NCI-H2107 treated with DMSO at 0.1 percent for 48 hours (cell line): ENCODE data around the gene DNAH6.
"Not testable (repeated sequence)": the region's sequence is repeated elsewhere in the genome, so short reads cannot be mapped to it uniquely, and the experiment has no call there.

Experiments used
- DNase-seq: peaks from one replicate; lab custom pipeline; 2025; ENCODE audit not compliant: unreplicated experiment; lab: John Stamatoyannopoulos, UW

DNAH6 gene

DNA sequence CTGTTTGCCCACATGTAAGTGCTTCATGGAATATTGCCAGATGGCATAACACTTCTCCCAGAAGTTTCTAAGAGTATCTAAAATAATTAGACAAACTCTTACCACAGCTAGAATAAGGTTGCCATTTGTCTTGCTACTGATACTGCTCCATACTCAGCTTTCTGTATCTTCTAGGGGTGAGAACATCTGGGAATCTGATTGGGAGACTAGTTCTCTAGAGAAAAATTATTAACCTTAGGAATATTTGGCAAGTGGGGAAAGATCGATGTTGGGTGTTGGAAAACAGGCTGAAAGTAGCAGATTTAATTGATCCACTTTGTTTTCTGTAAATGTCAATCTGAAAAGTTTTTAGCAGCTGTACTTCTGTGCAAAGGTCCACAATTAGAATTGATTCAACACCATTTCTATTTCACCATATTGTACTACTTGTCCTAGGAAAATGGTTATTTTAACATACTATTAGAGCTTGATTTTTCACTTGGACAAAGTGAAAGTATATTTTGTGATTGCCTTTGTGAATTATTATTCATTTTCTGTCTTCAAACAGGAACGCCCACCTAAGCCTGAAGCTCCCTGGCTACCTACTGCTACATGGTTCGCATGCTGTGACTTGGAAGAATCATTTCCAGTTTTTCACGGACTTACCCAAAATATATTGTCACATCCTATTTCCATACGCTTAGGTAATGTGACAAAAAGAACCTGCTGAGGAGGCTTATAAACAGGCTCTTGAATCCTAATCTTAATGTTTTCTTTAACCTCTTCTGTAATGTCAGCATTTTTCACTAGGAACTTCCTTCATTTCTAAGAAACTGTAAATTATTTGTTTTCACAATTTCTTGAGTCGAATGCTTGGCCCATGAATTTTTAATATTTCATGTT, 216.8 kb downstream of the DNAH6 start:
- no peak for DNase-seq

DNA sequence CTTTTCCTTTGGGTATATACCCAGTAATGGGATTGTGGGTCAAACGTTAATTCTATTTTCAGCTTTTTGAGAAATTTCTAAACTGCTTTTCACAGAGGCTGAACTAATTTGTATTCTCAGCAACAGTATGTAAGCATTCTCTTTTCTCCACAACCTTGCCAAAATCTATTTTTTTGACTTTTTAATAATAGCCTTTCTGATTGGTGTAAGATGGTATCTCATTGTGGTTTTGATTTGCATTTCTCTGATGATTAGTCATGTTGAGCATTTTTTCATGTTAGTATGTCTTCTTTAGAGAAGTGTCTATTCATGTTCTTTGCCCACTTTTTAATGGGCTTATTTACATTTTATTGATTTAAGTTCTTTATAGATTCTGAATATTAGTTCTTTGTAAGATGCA, 219.1 kb downstream of the DNAH6 start:
- DNase-seq, result no peak

DNA sequence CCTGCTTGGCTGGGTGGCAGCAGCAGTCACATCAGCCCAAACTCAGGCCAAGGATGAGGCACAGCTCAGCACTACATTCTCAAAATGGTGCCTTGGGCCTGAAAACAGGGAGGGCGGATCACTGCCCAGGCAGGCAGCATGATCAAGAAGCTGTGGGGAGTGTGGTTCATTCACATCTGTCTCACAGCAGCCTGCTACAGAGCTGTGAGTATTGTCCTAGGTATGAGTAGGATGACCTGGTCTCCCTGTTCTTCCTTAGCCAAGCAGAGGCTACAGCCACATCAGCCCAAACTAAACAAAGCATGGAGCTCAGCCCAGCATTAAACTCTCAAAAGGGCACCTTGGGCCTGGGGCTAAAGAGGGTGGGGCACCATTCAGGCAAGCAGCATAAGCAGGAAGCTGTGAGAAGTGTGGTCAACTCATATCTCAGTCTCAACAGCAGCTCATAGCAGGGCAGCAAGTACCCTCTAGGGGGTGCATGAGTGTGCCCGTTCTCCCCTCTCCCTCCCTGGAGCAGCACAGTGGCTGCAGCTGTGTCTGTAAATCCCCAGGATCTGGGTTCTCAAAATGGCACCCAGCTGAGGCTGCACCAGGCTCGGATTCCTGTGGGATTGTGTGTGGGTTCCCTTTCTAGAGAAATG, 225.0 kb downstream of the DNAH6 start:
- no peak for DNase-seq

DNA sequence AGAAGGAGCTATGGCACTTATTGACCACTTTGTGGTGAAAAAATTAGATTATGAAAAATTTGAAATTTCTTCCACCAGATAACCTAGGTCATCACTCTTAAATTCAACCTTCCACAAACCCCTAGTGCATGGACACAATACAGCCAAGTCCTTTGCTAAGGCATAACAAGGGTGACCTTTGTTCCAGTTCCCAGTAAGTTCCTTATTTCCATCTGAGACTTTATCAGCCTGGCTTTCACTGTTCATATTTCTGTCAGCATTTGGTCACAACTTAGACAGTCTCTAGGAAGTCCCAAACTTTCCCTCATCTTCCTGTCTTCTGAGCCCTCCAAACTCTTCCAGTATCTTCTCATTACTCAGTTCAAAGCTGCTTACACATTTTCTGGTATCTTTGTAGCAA, 232.0 kb downstream of the DNAH6 start:
- no peak for DNase-seq

DNA sequence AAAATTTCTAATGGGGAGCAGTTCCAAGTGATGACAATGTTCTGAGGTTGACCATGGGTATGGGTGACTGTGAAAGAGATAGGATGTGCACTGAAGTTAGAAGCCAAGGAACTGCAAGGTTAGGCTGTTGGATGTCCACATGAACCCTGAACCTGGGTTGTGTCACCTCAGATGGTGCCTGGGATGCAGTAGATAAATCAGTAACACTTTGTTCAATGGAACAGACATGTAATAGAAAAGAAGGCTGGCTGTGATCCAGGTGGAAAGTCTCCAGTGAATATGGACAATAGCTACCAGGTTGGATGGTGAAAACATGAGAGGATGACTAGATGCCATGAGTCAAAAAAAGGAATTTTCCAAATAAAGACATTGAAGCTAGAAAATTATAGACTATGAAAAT, 233.1 kb downstream of the DNAH6 start:
- no peak for DNase-seq

DNA sequence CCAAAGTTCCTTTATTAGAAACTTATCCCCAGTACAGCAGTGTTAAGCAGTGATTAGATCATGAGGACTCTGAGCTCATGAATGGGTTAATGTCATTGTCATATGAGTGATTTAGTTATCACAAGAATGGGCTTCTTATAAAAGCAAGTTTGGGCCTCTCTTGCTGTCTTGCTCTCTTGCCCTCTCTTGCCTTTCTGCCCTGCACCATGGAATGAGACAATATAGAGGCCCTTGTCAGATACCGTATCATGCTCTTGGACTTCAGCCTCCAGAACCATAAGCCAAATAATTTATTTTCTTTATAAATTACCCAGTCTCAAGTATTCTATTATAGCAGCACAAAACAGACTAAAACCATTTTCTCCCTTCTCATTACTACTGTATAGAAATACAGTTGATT, 238.8 kb downstream of the DNAH6 start:
- DNase-seq, result no peak

DNA sequence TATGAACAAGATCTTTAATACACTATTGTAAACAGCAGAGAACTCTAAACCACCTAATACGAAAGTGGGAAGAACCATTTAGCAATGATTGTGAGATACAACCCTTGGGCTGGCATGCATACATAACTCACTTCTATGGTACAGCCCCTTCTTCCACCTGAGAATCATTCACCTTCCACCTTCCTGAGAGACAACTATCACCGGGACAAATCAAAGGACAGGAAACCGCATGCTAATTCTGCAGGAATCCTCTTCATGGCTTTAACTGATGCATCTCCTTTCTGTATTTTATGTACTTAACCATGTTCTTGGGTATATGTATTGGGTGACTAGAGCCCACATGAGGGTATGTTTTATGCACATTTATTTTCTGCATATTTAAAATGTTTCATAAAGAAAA, 241.3 kb downstream of the DNAH6 start:
- DNase-seq, result no peak

DNA sequence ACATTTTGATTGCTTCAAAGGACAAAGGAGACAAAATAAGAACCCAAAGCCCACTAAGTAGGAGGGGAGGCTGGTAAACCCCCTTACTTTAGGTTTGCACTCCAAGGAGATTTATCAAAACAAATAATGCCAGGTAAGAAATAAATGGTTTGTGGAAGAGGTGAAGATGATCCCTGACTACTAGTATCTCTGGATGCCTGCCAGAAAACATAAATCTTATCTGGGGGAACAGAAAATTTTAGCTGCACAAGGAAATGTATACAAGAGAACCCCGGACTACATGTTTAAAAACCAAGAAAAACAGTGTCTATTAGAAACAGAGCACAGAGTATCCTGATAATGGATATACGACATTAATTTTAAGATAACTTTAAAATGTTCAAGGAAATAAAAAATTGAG, 250.5 kb downstream of the DNAH6 start:
- no peak for DNase-seq

DNA sequence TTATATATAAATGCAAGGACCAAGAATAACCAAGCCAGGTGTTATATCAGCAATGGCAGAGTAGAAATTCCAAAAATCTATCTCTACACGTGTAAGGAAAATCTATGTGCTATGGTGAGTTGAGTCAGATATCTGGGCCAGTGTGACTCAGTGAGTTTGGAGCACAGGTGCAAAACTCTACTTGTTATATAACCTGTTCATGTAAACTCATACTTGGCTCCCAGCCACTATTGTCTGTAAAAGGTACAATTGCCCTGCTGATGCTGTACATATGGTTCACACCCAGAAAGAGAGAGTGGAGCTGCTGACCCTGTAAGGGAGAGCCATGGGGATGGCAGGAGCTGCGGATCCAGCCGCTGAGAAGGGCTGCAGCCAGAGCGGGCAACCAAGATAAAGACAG, 252.5 kb downstream of the DNAH6 start:
- DNase-seq, result no peak

DNA sequence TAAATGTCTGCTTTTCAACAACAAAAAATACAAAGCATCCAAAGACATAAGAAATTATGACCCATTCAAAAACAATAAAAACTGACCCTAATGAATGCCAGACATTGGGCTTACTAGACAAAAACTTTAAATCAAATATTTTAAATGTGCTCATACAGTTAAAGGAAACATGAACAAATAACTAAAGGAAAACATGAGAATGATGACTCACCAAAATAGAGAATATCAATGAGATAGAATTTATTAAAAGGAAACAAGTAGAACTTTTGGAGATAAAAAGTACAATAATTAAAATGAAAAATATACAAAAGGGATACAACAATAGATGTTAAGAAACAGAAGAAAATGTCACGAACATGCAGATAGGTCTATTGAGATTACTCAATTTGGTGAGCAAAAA, 254.0 kb downstream of the DNAH6 start:
- no peak for DNase-seq

DNA sequence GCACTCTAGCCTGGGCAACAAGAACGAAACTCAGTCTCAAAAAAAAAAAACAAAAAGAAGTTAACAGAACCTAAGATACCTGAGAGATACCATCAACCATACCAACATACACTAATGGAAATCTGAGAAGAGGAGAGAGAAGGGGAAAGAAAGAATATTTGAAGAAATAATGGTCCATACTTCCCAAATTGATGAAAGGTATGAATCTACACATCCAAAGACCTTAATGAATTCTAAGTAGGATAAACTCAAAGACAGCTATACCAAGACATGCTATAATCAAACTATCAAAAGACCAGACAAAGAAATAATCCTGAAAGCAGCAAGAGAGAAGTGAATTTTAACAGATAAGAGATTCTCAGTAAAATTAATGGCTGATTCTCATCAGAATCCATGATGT, 255.0 kb downstream of the DNAH6 start:
- DNase-seq, result no peak

DNA sequence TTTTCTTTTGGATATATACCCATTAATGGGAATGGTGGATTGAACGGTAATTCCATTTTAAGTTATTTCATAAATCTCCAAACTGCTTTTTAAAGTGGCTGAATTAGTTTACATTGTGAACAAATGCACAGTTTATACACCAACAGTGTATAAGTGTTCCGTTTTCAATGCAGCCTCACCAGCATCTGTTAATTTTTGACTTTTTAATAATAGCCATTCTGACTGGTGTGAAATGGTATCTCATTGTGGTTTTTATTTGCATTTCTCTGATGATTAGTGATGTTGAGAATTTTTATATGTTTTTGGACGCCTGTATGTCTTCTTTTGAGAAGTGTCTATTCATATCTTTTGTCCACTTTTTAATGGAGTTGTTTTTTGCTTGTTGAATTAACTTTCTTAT, 257.3 kb downstream of the DNAH6 start:
- DNase-seq, result not testable (repeated sequence)

DNA sequence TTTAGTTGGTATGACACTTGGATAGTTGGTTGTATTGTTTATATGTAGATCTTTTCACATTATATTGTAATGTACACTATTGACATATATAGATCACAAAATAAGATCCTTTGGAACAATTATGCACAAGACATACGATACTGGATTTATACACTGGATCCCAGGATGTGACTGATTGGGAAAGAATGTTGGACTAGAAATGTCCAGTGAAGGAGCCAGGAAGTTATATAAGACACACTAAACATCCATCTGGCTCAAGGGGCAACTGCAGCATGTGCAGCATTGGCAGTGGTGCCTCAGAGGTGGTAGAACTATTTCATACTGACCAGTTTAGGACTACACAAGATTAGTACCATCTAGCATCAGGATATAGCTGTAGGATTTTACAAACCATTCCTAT, 259.7 kb downstream of the DNAH6 start:
- no peak for DNase-seq

DNA sequence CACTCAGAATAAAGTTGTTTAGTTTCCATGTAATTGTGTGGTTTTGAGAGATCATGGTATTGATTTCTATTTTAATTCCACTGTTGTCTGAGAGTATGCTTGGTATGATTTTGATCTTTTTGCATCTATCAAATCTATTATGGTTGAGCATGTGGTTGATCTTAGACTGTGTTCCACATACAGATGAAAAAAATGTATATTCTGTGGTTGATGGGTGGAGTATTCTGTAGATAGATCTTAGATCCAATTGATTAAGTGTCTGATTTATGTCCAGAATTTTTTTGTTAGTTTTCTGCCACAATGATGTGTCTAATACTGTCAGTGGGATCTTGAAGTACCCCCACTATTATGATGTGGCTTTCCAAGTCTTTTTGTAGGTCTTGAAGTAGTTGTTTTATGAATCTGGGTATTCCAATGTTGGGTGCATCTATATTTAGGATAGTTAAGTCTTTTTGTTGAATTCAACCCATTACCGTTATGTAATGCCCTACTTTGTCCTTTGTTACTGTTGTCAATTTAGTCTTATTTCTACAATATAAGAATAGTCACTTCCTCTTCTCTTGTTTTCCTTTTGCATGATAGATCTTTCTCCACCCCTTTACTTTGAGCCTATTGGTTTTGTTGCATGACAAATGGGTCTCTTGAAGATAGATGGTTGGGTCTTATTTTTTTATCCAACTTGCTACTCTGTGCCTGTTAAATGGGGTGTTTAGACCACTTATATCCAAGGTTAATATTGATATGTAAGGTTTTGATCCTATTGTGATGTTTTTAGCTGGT, 262.8 kb downstream of the DNAH6 start:
- no peak for DNase-seq

DNA sequence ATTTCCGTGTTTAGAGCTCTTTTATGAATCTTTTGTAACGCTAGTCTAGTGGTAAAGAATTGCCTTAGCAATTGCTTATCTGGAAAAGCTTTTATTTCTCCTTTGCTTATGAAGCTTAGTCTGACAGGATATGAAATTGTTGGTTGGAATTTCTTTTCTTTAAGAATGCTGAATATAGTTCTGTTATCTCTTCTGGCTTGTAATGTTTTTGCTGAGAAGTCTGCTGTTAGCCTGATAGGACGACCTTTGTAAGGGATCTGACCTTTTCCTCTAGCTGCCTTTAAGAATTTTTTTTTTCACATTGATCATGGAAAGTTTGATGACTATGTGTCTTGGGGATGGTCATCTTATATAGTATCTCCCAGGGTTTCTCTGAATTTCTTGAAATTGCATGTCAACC, 263.5 kb downstream of the DNAH6 start:
- no peak for DNase-seq

DNA sequence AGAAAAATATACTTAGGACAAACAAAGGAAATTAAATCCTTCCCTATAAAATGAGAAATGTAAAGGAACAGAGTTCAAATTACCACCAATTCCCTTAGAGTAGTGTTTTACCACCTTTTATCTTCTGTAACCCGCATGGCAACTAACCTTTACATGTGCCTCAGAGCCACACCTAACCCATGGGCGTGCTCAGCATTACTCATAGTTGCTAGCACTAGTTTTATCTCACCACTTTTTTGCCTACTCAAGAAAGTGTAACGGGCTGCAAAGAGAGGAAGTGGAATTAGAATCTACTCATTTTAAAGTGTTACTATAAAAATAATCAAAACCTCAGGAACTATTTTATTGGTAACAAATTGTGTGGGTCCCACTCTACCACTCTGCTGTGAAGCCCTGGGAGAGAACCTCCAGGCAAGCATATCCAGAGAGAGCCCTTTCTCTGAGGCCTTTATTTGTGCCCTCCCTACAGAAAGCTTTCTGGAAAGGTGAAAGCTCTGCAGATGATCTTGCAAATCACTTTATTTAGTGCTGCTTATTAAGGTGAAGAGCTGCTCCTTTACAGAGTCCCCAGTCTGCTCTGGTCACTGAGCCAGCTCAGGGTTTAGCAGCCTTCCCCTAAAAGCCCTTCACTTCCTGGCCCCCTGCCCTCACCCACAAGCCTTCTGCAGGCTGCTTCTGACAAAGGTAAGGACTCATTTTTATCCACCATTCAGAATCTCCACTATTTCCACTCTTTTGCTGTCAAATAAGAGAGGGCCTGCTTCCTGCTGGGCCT, 265.8 kb downstream of the DNAH6 start:
- DNase-seq, result no peak

DNA sequence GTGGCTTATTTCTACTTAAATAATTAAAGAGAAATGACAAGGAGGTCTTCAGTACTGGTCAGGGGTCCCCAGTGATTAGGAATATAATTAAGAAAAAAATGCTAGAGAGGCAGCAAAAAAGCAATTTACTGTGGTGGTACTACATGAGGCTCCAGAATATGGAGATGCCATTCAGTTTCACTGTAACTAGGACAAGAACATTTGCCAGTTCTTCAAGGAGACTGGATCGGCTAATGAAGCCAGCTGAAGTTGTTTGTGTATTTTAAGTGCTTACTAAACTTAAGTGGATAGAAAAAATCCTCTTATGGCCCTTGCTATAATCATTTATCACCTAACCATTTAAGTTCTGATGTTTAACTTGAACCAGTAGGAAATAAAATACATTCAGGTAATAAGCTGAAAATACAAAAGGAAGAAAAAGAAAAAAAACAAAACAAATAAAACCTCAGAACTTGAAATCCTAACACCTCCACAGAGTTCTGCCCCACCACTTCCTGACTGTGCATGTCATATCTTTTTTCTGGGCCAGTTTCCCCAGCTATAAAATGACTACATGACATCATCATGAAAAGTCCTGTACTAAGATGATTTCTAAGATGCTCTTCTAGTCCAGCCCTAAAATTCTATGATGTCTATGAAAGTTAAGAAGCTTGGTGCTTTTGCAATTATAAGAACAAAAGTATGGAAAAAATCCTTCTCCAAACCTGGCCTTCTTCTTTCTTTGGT, 266.6 kb downstream of the DNAH6 start:
- no peak for DNase-seq

DNA sequence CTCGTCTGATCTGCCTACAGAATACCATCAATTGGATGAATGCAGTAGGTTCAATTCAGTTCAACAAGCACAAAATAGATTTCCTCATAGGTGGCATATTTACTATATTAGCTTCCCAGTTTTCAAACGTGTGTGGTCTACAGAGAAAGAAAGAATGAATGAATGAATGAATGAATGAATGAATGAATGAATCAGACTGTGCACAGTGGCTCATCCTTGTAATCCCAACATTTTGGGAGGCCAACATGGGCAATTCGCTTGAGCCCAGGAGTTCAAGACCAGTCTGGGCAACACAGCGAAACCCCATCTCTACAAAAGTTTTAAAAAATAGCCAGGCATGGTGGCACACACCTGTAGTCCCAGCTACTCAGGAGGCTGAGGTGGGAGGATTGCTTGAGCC, 269.7 kb downstream of the DNAH6 start:
- DNase-seq, result no peak

DNA sequence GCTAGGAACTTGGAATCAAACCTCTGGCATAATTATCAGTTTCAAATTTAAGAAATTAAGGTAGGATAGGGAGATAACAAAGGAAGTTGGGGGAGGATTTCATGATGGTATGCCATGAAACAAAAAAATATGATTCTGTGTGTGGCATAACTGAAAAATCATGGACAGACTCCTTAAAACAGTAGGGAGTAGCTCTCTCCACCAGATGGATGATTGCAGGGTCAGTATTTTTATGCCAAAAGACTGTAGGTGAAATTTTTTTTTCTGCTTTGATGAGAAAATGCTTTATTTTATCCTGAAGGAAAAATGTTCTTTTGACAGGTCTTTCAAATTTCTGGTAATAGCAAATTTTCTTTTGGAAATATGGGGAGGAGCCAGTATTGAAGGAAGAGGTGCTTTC, 270.3 kb downstream of the DNAH6 start:
- no peak for DNase-seq

DNA sequence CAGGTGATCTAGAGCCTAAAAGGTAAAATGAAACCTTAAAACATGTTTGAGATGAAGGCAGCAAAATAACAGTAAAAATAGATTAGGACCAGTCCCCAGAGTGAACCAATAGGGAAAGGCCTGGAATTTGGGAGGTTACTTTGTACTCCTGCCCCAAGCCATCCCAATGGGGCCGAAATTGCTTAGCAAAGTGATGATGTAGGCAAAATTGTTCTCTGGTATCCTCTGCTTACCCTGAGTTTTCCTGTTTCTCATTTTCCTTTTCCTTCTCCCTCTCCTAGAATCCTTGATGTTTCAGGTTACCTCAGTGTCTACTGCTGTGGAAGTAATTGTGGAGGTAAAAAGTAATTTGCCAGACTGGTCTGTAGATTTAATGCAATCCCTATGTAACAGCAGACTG, 271.7 kb downstream of the DNAH6 start:
- DNase-seq, result no peak

DNA sequence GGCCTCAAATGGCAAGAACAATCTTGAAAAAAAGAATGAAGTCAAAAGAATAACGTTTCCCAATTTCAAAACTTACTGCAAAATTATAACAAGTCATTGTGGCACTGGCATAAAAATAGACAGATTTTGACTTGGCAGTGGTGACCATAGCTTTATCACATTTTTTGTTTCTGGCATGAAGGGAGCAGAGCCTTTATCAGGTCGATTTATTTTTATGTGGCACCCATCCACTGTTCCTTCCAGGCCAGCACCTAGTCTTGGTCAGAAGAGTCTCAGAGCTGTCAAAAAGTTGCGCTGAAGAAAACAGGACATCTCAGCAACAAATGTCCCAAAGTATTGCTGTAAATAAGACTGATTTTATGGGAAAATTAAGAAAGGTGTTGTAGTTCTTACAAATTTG, 272.2 kb downstream of the DNAH6 start:
- no peak for DNase-seq
